IMR-90 (cell line): ENCODE measurements around the gene AUTS2. TPM values are rescaled to one million over a fixed set of nuclear protein-coding genes. Genes with fewer than 3 reads are reported as not detected.

Source experiments
- ATAC-seq: fragments of 200-7000 bp; cut with Tn5 transposase; 2 replicates; pipeline ENCODE4 v1.9.1; 2020; ENCODE audit warnings: low read depth, mild to moderate bottlenecking, moderate library complexity
- BruUV-seq: library from RNA; stranded (reverse); fragments of 400-500 nt; replicated peaks from 2 replicates; lab custom pipeline; 2021; lab: Mats Ljungman, UMichigan
- CTCF ChIA-PET: fragments of 300-600 bp; formaldehyde crosslinking; extraction: SDS; loops from one replicate; lab custom pipeline; 2021; ENCODE audit warnings: antibody characterized with exemption; lab: Yijun Ruan, JAX
- POLR2A ChIA-PET: fragments of 300-600 bp; sonication (Branson Sonifier 250); formaldehyde crosslinking; loops from one replicate; lab custom pipeline; 2022; ENCODE audit warnings: antibody characterized with exemption; ENCODE audit not compliant: unreplicated experiment; lab: Charles Lee
- DNase-seq: peaks from one replicate; pipeline ENCODE4 v3.0.0; 2013
- H2AFZ ChIP-seq: replicated peaks from 2 replicates; pipeline ENCODE3; 2013; ENCODE audit warnings: low read length, mild to moderate bottlenecking; ENCODE audit not compliant: poor library complexity
- H2AK5ac ChIP-seq: 2 replicates; pipeline ENCODE4 v1.6.1; 2013; ENCODE audit warnings: low read depth, low read length, inconsistent platforms
- H2AK9ac ChIP-seq: replicated peaks from 2 replicates; pipeline ENCODE3; 2013; ENCODE audit warnings: mild to moderate bottlenecking, low read depth, low read length, moderate library complexity; ENCODE audit not compliant: poor library complexity
- H2BK120ac ChIP-seq: 2 replicates; pipeline ENCODE4 v1.6.1; 2013; ENCODE audit warnings: low read depth, low read length, inconsistent platforms
- H2BK15ac ChIP-seq: 3 replicates; pipeline ENCODE4 v1.6.1; 2013; ENCODE audit warnings: low read depth, low read length, inconsistent platforms
- H2BK20ac ChIP-seq: 2 replicates; pipeline ENCODE4 v1.6.1; 2013; ENCODE audit warnings: low read depth, mild to moderate bottlenecking, inconsistent platforms, low read length, moderate library complexity
- H2BK5ac ChIP-seq: 2 replicates; pipeline ENCODE4 v1.6.1; 2013; ENCODE audit warnings: mild to moderate bottlenecking, low read depth, low read length, inconsistent platforms; ENCODE audit not compliant: poor library complexity, severe bottlenecking
- H3K14ac ChIP-seq: replicated peaks from 2 replicates; pipeline ENCODE4 v1.6.1; 2013; ENCODE audit warnings: low read depth, low read length, inconsistent platforms
- H3K18ac ChIP-seq: 2 replicates; pipeline ENCODE4 v1.6.1; 2013; ENCODE audit warnings: low read depth, low read length, control low read depth
- H3K23ac ChIP-seq: 2 replicates; pipeline ENCODE4 v1.6.1; 2013; ENCODE audit warnings: low read depth, low read length, inconsistent platforms
- H3K27ac ChIP-seq: 2 replicates; pipeline ENCODE4 v1.5.1; 2013; ENCODE audit warnings: mild to moderate bottlenecking, control low read depth, low read length; ENCODE audit not compliant: insufficient read depth
- H3K27me3 ChIP-seq: 2 replicates; pipeline ENCODE4 v1.6.1; 2013; ENCODE audit warnings: low read length; ENCODE audit not compliant: control insufficient read depth, insufficient read depth
- H3K36me3 ChIP-seq: 2 replicates; pipeline ENCODE4 v1.6.1; 2013; ENCODE audit warnings: low read length, mixed read lengths; ENCODE audit not compliant: control insufficient read depth, insufficient read depth
- H3K4ac ChIP-seq: 2 replicates; pipeline ENCODE4 v1.6.1; 2013; ENCODE audit warnings: low read depth, low read length, inconsistent platforms
- H3K4me1 ChIP-seq: 2 replicates; pipeline ENCODE4 v1.6.1; 2013; ENCODE audit warnings: low read length, mixed read lengths; ENCODE audit not compliant: control insufficient read depth, insufficient read depth
- H3K4me2 ChIP-seq: 2 replicates; pipeline ENCODE4 v1.6.1; 2013; ENCODE audit warnings: low read depth, mild to moderate bottlenecking, control low read depth, low read length, moderate library complexity
- H3K4me3 ChIP-seq: 2 replicates; pipeline ENCODE4 v1.5.1; 2013; ENCODE audit warnings: low read depth, mild to moderate bottlenecking, control low read depth, low read length, moderate library complexity; ENCODE audit not compliant: insufficient read depth
- H3K56ac ChIP-seq: 2 replicates; pipeline ENCODE4 v1.6.1; 2013; ENCODE audit warnings: low read length, inconsistent platforms; ENCODE audit not compliant: insufficient read depth; ENCODE audit errors: extremely low read depth
- H3K79me1 ChIP-seq, 2 experiments: 2 replicates each; pipeline ENCODE4 v1.6.1; 2013; ENCODE audit warnings: low read length in 2 of 2, inconsistent platforms in 1 of 2, low read depth in 1 of 2
- H3K9ac ChIP-seq: 2 replicates; pipeline ENCODE4 v1.6.1; 2013; ENCODE audit warnings: low read depth, low read length, control low read depth
- H3K9me1 ChIP-seq: 2 replicates; pipeline ENCODE4 v1.6.1; 2013; ENCODE audit warnings: low read length, inconsistent platforms; ENCODE audit not compliant: insufficient read depth
- H3K9me3 ChIP-seq: 2 replicates; pipeline ENCODE4 v1.6.1; 2013; ENCODE audit warnings: low read length; ENCODE audit not compliant: control insufficient read depth, insufficient read depth
- H4K20me1 ChIP-seq: 2 replicates; pipeline ENCODE4 v1.6.1; 2013; ENCODE audit warnings: low read length, inconsistent platforms; ENCODE audit not compliant: insufficient read depth
- H4K5ac ChIP-seq: 2 replicates; pipeline ENCODE4 v1.6.1; 2013; ENCODE audit warnings: mild to moderate bottlenecking, low read depth, low read length, control low read depth
- H4K8ac ChIP-seq, 2 experiments: 2 replicates each; pipeline ENCODE4 v1.6.1; 2013; ENCODE audit warnings: low read depth in 2 of 2, low read length in 2 of 2, control low read depth in 1 of 2, inconsistent platforms in 1 of 2
- H4K91ac ChIP-seq: 2 replicates; pipeline ENCODE4 v1.6.1; 2013; ENCODE audit warnings: low read depth, low read length, inconsistent platforms; ENCODE audit not compliant: insufficient read depth
- BHLHE40 ChIP-seq: fragments of 150-350 bp; IDR thresholded peaks from 2 replicates; pipeline ENCODE4 v1.6.1; 2016; ENCODE audit warnings: mild to moderate bottlenecking, low read depth, low read length
- CEBPB ChIP-seq: IDR thresholded peaks from 2 replicates; pipeline ENCODE4 v1.6.1; 2012; ENCODE audit warnings: low read depth, low read length, improper control_type of control experiment
- CHD1 ChIP-seq: IDR thresholded peaks from 2 replicates; pipeline ENCODE4 v1.6.1; 2012; ENCODE audit warnings: low read depth, low read length, improper control_type of control experiment
- CTCF ChIP-seq: conservative IDR thresholded peaks from 2 replicates; pipeline ENCODE4 v1.5.1; 2012; ENCODE audit warnings: mild to moderate bottlenecking, low read depth, low read length, improper control_type of control experiment
- ELK1 ChIP-seq: fragments of 150-350 bp; IDR thresholded peaks from 2 replicates; pipeline ENCODE4 v1.6.1; 2016; ENCODE audit warnings: low read depth, mild to moderate bottlenecking, low read length, moderate library complexity, borderline replicate concordance
- FOS ChIP-seq: fragments of 150-350 bp; IDR thresholded peaks from 2 replicates; pipeline ENCODE4 v1.6.1; 2016; ENCODE audit warnings: low read depth, low read length
- MAFK ChIP-seq: IDR thresholded peaks from 2 replicates; pipeline ENCODE4 v1.6.1; 2012; ENCODE audit warnings: low read depth, low read length, improper control_type of control experiment
- MAZ ChIP-seq: IDR thresholded peaks from 2 replicates; pipeline ENCODE4 v1.6.1; 2012; ENCODE audit warnings: low read depth, mild to moderate bottlenecking, low read length, improper control_type of control experiment, moderate library complexity, borderline replicate concordance
- MXI1 ChIP-seq: IDR thresholded peaks from 2 replicates; pipeline ENCODE4 v1.6.1; 2012; ENCODE audit warnings: low read depth, mild to moderate bottlenecking, low read length, moderate library complexity, borderline replicate concordance
- NFE2L2 ChIP-seq: fragments of 150-350 bp; IDR thresholded peaks from 2 replicates; pipeline ENCODE4 v1.6.1; 2016; ENCODE audit warnings: low read depth, mild to moderate bottlenecking, low read length
- POLR2A ChIP-seq: IDR thresholded peaks from 2 replicates; pipeline ENCODE4 v1.6.1; 2012; ENCODE audit warnings: mild to moderate bottlenecking, low read depth, low read length
- RAD21 ChIP-seq: IDR thresholded peaks from 2 replicates; pipeline ENCODE4 v1.6.1; 2012; ENCODE audit warnings: low read length, improper control_type of control experiment
- RCOR1 ChIP-seq: IDR thresholded peaks from 2 replicates; pipeline ENCODE4 v1.6.1; 2012; ENCODE audit warnings: mild to moderate bottlenecking, low read length, improper control_type of control experiment; ENCODE audit not compliant: insufficient replicate concordance
- RFX5 ChIP-seq: IDR thresholded peaks from 2 replicates; pipeline ENCODE4 v1.8.0; 2012; ENCODE audit warnings: low read depth, mild to moderate bottlenecking, low read length, moderate library complexity
- SMC3 ChIP-seq: fragments of 150-350 bp; IDR thresholded peaks from 2 replicates; pipeline ENCODE4 v1.6.1; 2016; ENCODE audit warnings: low read depth, mild to moderate bottlenecking, antibody characterized with exemption, low read length, moderate library complexity
- USF2 ChIP-seq: fragments of 150-350 bp; IDR thresholded peaks from 2 replicates; pipeline ENCODE4 v1.6.1; 2017; ENCODE audit warnings: mild to moderate bottlenecking, antibody characterized with exemption, low read length, low read depth
- WGBS, 2 experiments: methylation state at CpG; one replicate each; pipeline versions ENCODE4 v1.1.5 to v1.1.7; 2013; ENCODE audit warnings: missing lambda C conversion rate in 2 of 2; ENCODE audit not compliant: insufficient read length in 1 of 2; ENCODE audit errors: extremely low coverage in 2 of 2; 5-methylcytosine and 5-hydroxymethylcytosine counted together
- dilution Hi-C: fragments of 300-500 bp; cut with HindIII; formaldehyde crosslinking; loops from one replicate; pipeline ENCODE4 v1.14.3; 2018; ENCODE audit warnings: low sequenced_read_pairs; ENCODE audit not compliant: unreplicated experiment
- in situ Hi-C: fragments of 300-500 bp; cut with MboI; formaldehyde crosslinking; loops from 3 replicates; pipeline ENCODE4 v1.14.3; 2019; ENCODE audit warnings: low sequenced_read_pairs, inconsistent platforms, mixed read lengths
- intact Hi-C: fragments of 100-400 bp; cut with micrococcal nuclease; formaldehyde crosslinking; loops from 2 replicates; pipeline ENCODE4 v1.10.0; 2022
- polyA plus RNA-seq, 3 experiments: library from polyadenylated mRNA; depleted of rRNA; stranded (reverse); fragments of >200 nt; gene quantifications; 2 replicates each; pipeline ENCODE4 v1.2.3, GENCODE V29; 2012; ENCODE audit warnings: low replicate concordance in 1 of 3
- total RNA-seq: library from RNA; depleted of rRNA; stranded (reverse); fragments of >200 nt; gene quantifications from 2 replicates; pipeline ENCODE4 v1.2.3, GENCODE V29; 2012

AUTS2 gene
- total and polyA plus RNA-seq, 2 of the 4 experiments (the other 2 are of a cell fraction), result 0.90 to 3.0 TPM

GRCh38 chr7:70380421-70381015, 782.2 kb downstream of the AUTS2 start:
- no peak overlapping the region for H4K8ac ChIP-seq
- no peak overlapping the region for H3K18ac ChIP-seq
- no peak for TF ChIP-seq MAFK
- TF ChIP-seq MAZ, result no peak
- no peak for TF ChIP-seq MXI1
- no peak for TF ChIP-seq USF2
- TF ChIP-seq CHD1, result no peak
- no peak for TF ChIP-seq CEBPB
- TF ChIP-seq FOS, result no peak
- no peak for TF ChIP-seq RFX5
- TF ChIP-seq CTCF, result no peak
- TF ChIP-seq POLR2A, result no peak
- no peak for TF ChIP-seq ELK1
- no peak for TF ChIP-seq SMC3
- no peak for TF ChIP-seq RAD21
- TF ChIP-seq RCOR1, result no peak
- TF ChIP-seq BHLHE40, result no peak
- no peak for TF ChIP-seq NFE2L2
- dilution Hi-C loops (no loop called here), intact Hi-C loops (no loop called here), in situ Hi-C loops (no loop called here)
- no peak overlapping the region for H3K27ac ChIP-seq
- no peak overlapping the region for H2AK5ac ChIP-seq
- no peak overlapping the region for H3K23ac ChIP-seq
- H3K56ac ChIP-seq, result no peak overlapping the region
- POLR2A ChIA-PET, result no interaction called here
- no peak overlapping the region for H3K4ac ChIP-seq
- H3K9me1 ChIP-seq, result no peaks in the 10 kb centered on the region
- H2BK20ac ChIP-seq, result no peak overlapping the region
- DNase-seq (no peak), ATAC-seq (no peak)
- no peak overlapping the region for H3K4me2 ChIP-seq
- WGBS, 2 experiments, result 100% methylated on average over 1 of the region's 9 CpGs; no CpG with 5 or more reads in 1 of the 2 experiments
- no peak overlapping the region for H2BK120ac ChIP-seq
- BruUV-seq, result no TSS peak
- no peak overlapping the region for H3K4me3 ChIP-seq
- no peak overlapping the region for H4K5ac ChIP-seq
- CTCF ChIA-PET, result no interaction called here
- no peaks in the 10 kb centered on the region for H3K36me3 ChIP-seq
- H4K20me1 ChIP-seq, result no peaks in the 10 kb centered on the region
- no peak overlapping the region for H2BK15ac ChIP-seq
- no peaks in the 10 kb centered on the region; the same call in 1 of the 2 replicates for H3K9me3 ChIP-seq
- no peak overlapping the region for H3K9ac ChIP-seq
- no peaks in the 10 kb centered on the region for H3K4me1 ChIP-seq
- no peak overlapping the region for H2AK9ac ChIP-seq
- H3K27me3 ChIP-seq, result no peaks in the 10 kb centered on the region
- H2BK5ac ChIP-seq, result no peak overlapping the region
- H4K91ac ChIP-seq, result no peak overlapping the region
- no peak overlapping the region for H2AFZ ChIP-seq
- H3K14ac ChIP-seq, result no peak overlapping the region
- no peaks in the 10 kb centered on the region for H3K79me1 ChIP-seq
